Effector memory CD8-positive, alpha-beta T cell (primary cell): ENCODE measurements around the gene OR11H6.
"Not testable (repeated sequence)": the region's sequence is repeated elsewhere in the genome, so short reads cannot be mapped to it uniquely, and the experiment has no call there.

Experiments used
- ATAC-seq: fragments of 150-1000 bp; cut with Tn5 transposase; replicated peaks from 2 replicates; pipeline ENCODE4 v1.10.0; 2021; ENCODE audit warnings: mild to moderate bottlenecking, moderate library complexity
- DNase-seq, 3 experiments: peaks; one replicate each; pipeline ENCODE4 v3.0.0; 2021
- H3K27ac Mint-ChIP-seq, 2 donors: one replicate each; pipeline ENCODE4 v1.8.0; 2022; ENCODE audit warnings: mild to moderate bottlenecking in 2 of 2, mixed read lengths in 2 of 2, moderate library complexity in 2 of 2
- H3K27me3 Mint-ChIP-seq, 2 donors: one replicate each; pipeline ENCODE4 v1.8.0; 2022; ENCODE audit warnings: mixed read lengths in 2 of 2
- H3K36me3 Mint-ChIP-seq: one replicate; pipeline ENCODE4 v1.8.0; 2022; ENCODE audit warnings: mild to moderate bottlenecking, moderate library complexity, mixed read lengths; ENCODE audit not compliant: insufficient read depth
- H3K4me1 Mint-ChIP-seq, 2 donors: one replicate each; pipeline ENCODE4 v1.8.0; 2022; ENCODE audit warnings: low read depth in 2 of 2, mixed read lengths in 2 of 2
- H3K4me3 Mint-ChIP-seq, 2 donors: one replicate each; pipeline ENCODE4 v1.8.0; 2022; ENCODE audit warnings: mild to moderate bottlenecking in 2 of 2, mixed read lengths in 2 of 2, moderate library complexity in 2 of 2
- H3K9me3 Mint-ChIP-seq, 2 donors: one replicate each; pipeline ENCODE4 v1.8.0; 2022; ENCODE audit warnings: mixed read lengths in 2 of 2
- total RNA-seq, 9 experiments: gene quantifications; one replicate each; lab custom pipeline; 2026; lab: John Stamatoyannopoulos, UW

The OR11H6 gene, protein sequence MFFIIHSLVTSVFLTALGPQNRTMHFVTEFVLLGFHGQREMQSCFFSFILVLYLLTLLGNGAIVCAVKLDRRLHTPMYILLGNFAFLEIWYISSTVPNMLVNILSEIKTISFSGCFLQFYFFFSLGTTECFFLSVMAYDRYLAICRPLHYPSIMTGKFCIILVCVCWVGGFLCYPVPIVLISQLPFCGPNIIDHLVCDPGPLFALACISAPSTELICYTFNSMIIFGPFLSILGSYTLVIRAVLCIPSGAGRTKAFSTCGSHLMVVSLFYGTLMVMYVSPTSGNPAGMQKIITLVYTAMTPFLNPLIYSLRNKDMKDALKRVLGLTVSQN
- total RNA-seq, result 0 to 0.06 (median 0) reads per million in 9 experiments

DNA sequence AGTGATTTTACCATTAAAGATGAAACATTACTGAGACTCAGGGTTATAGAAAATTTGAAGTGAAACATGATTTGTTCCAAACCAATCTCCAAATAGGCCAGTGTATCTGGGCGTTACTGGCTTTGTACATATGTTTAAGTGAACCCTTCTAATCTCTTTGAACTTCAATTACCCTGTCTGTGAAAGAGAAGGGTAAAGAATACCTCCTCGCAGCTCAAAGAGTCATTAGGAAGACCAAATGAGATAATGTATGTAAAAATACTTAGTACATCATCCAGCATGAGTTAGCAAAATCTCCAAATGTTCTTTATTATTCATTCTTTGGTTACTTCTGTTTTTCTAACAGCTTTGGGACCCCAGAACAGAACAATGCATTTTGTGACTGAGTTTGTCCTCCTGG lies at the start of gene OR11H6:
OR11H6 (plus strand) TSS at position 301 of the 400 bp plus-strand sequence; CDS start at position 301, 0 bp downstream.
- no peak for DNase-seq
- no peak within 1 kb of the TSS for H3K4me3 Mint-ChIP-seq

DNA sequence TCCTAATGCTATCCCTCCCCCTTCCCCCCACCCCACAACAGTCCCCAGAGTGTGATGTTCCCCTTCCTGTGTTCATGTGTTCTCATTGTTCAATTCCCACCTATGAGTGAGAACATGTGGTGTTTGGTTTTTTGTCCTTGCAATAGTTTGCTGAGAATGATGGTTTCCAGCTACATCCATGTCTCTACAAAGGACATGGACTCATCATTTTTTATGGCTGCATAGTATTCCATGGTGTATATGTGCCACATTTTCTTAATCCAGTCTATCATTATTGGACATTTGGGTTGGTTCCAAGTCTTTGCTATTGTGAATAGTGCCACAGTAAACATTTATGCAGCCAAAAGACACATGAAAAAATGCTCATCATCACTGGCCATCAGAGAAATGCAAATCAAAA lies 49.3 kb upstream of the OR11H6 start:
- not testable (repeated sequence) for H3K4me1 Mint-ChIP-seq, H3K36me3 Mint-ChIP-seq, H3K27me3 Mint-ChIP-seq, DNase-seq, H3K27ac Mint-ChIP-seq, H3K9me3 Mint-ChIP-seq, ATAC-seq, H3K4me3 Mint-ChIP-seq

More for the DNA sequence above, at the start of gene OR11H6:
- no peaks in the 10 kb centered on the region for H3K4me1 Mint-ChIP-seq
- H3K27ac Mint-ChIP-seq, result no peak within 1 kb of the TSS
- H3K27me3 Mint-ChIP-seq, result peaks cover 5 to 13% of the 10 kb centered on the region in 2 donors
- peaks cover 2 to 7% of the 10 kb centered on the region in 2 donors for H3K9me3 Mint-ChIP-seq
- ATAC-seq, result no peak
- no peaks in the 10 kb centered on the region for H3K36me3 Mint-ChIP-seq

DNA sequence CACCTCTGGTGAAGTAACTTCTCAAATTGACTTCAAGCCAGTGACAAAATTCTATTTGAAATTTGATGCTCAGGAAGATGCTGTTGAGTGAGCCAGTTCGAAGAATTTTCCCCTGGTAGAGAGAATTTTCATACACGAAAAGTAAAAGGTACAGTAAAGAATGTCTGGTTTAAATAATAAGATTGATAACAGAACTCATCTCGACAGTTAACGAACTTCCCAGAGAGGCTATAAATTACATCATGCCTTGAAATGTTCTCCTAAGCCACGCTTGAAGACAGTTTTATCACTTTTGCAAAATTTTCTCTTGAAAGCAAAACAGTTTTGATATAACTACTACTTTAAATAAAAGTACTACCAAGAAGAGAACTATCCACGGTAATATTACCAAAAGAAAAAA lies 47.2 kb upstream of the OR11H6 start:
- Mint-ChIP-seq H3K27me3 (peaks cover 9 to 16% of the 10 kb centered on the region in 2 donors), H3K27ac (no peak overlapping the region), H3K4me1 (no peaks in the 10 kb centered on the region), H3K9me3 (no peaks in the 10 kb centered on the region), H3K36me3 (no peaks in the 10 kb centered on the region), H3K4me3 (no peak overlapping the region)
- DNase-seq, result no peak
- no peak for ATAC-seq

DNA sequence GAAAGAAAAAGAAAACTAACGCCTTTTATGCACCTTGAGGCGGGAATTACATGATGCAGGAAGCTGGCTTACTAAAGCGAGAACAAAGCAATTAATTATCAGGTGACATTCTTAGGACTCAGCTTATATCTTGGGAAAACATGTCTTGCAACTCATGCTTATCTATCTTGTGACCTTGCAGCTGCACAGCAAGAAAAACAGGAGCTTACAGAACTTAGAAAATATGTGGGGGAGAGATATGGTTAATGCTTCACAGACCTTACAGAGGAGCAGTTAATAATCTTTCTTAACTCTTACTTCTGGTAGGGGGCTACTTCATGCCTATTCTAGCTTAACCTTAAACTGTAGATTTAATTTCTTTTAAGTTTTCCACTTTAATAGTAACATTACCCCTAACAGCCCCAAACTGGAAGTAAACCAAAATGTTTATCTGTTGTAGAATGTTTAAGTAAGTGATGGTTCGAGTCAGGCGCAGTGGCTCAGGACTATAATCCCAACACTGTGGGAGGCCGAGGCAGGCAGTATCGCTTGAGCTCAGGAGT lies 46.0 kb upstream of the OR11H6 start:
- no peaks in the 10 kb centered on the region for H3K4me1 Mint-ChIP-seq
- DNase-seq, result no peak
- no peak overlapping the region for H3K27ac Mint-ChIP-seq
- H3K36me3 Mint-ChIP-seq, result no peaks in the 10 kb centered on the region
- no peak for ATAC-seq
- no peaks in the 10 kb centered on the region for H3K9me3 Mint-ChIP-seq
- H3K27me3 Mint-ChIP-seq, result peaks cover 9 to 16% of the 10 kb centered on the region in 2 donors
- no peak overlapping the region for H3K4me3 Mint-ChIP-seq

DNA sequence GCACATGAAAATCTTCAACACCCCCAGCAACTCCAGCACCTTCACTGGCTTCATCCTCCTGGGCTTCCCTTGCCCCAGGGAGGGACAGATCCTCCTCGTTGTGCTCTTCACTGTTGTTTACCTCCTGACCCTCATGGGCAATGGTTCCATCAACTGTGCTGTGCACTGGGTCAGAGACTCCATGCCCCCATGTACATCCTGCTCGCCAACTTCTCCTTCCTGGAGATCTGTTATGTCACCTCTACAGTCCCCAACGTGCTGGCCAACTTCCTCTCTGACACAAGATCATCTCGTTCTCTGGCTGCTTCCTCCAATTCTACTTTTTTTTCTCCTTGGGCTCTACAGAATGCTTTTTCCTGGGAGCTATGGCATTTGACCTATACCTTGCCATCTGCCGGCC lies 44.3 kb upstream of the OR11H6 start:
- Mint-ChIP-seq H3K36me3 (no peaks in the 10 kb centered on the region), H3K9me3 (no peaks in the 10 kb centered on the region), H3K27ac (no peak overlapping the region), H3K4me3 (no peak overlapping the region), H3K4me1 (no peaks in the 10 kb centered on the region), H3K27me3 (peaks cover 9 to 12% of the 10 kb centered on the region in 2 donors)
- ATAC-seq (no peak), DNase-seq (no peak)

DNA sequence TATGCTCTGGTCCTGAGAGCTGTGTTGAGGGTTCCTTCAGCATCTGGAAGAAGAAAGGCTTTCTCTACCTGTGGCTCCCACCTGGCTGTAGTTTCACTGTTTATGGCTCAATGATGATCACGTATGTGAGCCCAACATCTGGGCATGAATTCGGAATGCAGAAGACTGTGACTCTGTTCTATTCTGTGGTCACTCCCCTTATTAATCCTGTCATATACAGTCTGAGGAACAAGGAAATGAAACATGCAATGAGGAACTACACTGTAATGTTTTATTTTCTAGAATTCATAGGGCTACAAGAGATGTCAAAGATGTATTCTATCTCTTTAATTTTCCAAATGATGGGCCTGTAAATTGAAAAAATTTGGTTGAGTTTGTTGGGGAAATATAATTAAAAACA lies 43.6 kb upstream of the OR11H6 start:
- peaks cover 9 to 12% of the 10 kb centered on the region in 2 donors for H3K27me3 Mint-ChIP-seq
- no peak for DNase-seq
- ATAC-seq, result no peak
- H3K9me3 Mint-ChIP-seq, result no peaks in the 10 kb centered on the region
- H3K27ac Mint-ChIP-seq, result no peak overlapping the region
- no peaks in the 10 kb centered on the region for H3K4me1 Mint-ChIP-seq
- H3K36me3 Mint-ChIP-seq, result no peaks in the 10 kb centered on the region
- no peak overlapping the region for H3K4me3 Mint-ChIP-seq

DNA sequence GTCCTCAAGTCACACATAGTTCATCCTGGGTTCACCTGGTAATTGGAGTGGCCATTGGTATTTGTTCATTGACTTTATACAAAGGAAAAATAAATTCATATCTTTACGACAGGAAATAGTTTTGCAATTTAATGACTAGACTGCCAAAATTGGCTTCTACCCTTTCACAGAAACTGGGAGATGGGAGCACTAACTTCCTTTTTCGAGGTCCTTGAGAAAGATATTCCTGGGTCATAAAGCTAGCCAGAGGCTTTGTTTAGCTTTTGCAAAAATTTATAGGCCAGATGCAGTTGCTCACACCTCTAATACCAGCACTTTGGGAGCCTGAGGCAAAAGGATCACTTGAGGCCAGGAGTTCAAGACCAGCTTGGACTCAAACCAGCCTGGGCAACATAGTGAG lies 43.0 kb upstream of the OR11H6 start:
- Mint-ChIP-seq H3K27ac (no peak overlapping the region), H3K36me3 (no peaks in the 10 kb centered on the region), H3K4me1 (no peaks in the 10 kb centered on the region), H3K9me3 (no peaks in the 10 kb centered on the region), H3K27me3 (peaks cover 9 to 12% of the 10 kb centered on the region in 2 donors), H3K4me3 (no peak overlapping the region)
- ATAC-seq, result no peak
- DNase-seq, result no peak

DNA sequence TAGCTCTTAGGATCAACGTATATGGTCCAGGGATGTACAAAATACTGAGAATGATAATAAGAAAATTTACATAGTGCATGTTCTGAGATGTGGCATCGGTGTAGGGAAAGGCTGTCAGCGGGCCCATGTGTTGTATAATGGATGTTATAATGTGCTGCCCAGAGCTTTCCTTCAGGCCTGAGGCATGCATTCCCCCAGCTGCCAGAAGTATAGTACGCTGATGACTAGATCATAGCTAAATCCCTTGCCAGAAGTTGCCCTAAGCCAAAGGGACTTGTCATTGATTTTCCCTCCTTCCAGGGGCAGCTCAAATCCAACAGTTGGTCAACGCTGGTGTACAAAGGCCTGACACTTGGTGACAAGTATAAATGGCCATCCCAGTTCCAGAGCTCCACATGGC lies 39.3 kb upstream of the OR11H6 start:
- DNase-seq (no peak), ATAC-seq (no peak)
- Mint-ChIP-seq H3K36me3 (no peaks in the 10 kb centered on the region), H3K4me3 (no peak overlapping the region), H3K27me3 (peaks cover 17 to 24% of the 10 kb centered on the region in 2 donors), H3K4me1 (no peaks in the 10 kb centered on the region), H3K9me3 (no peaks in the 10 kb centered on the region), H3K27ac (no peak overlapping the region)

DNA sequence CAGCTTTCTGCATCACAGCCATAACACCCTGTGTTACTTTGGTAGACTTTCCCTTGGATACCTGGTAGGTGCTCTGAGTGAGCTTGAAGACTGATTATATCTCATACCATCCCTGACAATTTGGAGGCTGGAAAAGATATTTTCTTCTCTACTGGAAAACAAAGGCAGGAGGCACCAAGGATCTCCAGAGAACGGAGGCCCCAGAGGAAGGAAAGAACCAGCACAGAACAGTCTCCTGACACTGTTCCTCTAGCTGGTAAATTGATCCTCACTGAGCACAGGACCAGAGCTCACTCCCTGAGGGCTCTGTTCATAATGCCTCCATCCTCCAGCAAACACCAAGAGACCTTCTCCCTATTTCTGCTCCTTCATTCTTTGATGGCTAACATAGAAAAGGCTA lies 32.9 kb upstream of the OR11H6 start, which contains the start of gene OR11G2:
OR11G2 (plus strand) TSS at position 301 of the 400 bp plus-strand sequence. CDS start 6,542 bp downstream, outside the sequence.
- Mint-ChIP-seq H3K4me1 (no peaks in the 10 kb centered on the region), H3K36me3 (no peaks in the 10 kb centered on the region), H3K9me3 (no peaks in the 10 kb centered on the region), H3K27me3 (peaks cover 20 to 30% of the 10 kb centered on the region in 2 donors), H3K4me3 (no peak within 1 kb of the TSS), H3K27ac (no peak within 1 kb of the TSS)
- DNase-seq, result no peak
- no peak for ATAC-seq

DNA sequence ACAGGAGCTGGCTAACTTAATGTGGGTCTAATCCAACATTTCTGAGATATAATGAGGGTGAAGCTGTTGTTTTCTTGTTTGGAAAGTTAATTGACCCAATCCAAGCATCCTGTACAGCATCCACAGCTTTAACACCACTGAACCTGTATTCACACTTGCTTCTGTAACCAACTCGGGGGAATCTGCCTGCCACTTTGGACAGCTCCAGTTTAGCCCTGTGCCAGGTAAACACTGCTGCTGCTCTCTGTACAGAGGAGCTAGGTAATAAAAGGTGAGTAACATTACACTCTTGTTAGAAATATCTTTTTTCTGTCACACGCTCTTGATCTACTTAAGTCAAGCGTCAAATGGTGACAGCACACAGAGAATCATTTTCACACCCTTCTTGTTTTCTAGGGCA lies 32.1 kb upstream of the OR11H6 start:
- Mint-ChIP-seq H3K27me3 (peaks cover 20 to 34% of the 10 kb centered on the region in 2 donors), H3K36me3 (no peaks in the 10 kb centered on the region), H3K27ac (no peak overlapping the region), H3K4me3 (no peak overlapping the region), H3K4me1 (no peaks in the 10 kb centered on the region), H3K9me3 (no peaks in the 10 kb centered on the region)
- ATAC-seq, result no peak
- no peak for DNase-seq

DNA sequence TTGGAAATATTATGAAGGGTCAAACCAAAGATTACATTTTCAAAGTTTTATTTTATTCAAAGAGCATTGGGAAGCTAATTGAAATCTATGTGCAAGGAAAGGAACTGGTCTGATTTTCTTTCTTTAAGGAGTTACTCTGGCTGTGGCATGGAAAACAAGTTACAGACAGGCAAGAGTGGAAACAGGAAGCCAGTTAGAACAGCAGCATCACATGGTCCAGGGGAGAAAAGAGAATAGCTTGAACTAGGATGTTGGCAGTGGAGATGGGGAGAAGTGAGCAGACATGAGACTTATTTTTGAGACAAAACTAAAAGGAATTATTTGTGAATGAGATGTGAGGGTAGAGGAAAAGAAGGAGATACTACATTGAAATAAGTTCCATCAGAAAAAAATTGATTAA lies 29.4 kb upstream of the OR11H6 start:
- H3K4me3 Mint-ChIP-seq, result no peak overlapping the region
- ATAC-seq, result no peak
- H3K4me1 Mint-ChIP-seq, result no peaks in the 10 kb centered on the region
- no peaks in the 10 kb centered on the region for H3K36me3 Mint-ChIP-seq
- H3K27me3 Mint-ChIP-seq, result peaks cover 27% of the 10 kb centered on the region in 2 donors
- no peaks in the 10 kb centered on the region for H3K9me3 Mint-ChIP-seq
- no peak overlapping the region for H3K27ac Mint-ChIP-seq
- DNase-seq, result no peak

DNA sequence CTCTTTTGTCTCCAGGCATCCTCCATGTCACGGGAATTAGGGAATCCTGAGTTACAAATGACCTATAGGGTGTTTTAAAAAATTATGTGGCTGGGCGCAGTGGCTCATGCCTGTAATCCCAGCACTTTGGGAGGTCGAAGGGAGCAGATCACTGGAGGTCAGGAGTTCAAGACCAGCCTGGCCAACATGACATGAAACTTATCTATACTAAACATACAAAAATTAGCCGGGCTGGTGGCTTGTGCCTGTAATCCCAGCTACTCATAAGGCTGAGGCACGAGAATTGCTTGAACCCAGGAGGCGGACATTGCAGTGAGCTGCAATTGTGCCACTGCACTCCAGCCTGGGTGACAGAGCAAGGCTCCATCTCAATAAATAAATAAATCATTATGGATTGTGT lies 28.3 kb upstream of the OR11H6 start:
- ATAC-seq, H3K27ac Mint-ChIP-seq, H3K4me1 Mint-ChIP-seq, H3K9me3 Mint-ChIP-seq, H3K4me3 Mint-ChIP-seq, DNase-seq, H3K36me3 Mint-ChIP-seq: not testable (repeated sequence)
- peaks cover 27 to 34% of the 10 kb centered on the region in 2 donors for H3K27me3 Mint-ChIP-seq

DNA sequence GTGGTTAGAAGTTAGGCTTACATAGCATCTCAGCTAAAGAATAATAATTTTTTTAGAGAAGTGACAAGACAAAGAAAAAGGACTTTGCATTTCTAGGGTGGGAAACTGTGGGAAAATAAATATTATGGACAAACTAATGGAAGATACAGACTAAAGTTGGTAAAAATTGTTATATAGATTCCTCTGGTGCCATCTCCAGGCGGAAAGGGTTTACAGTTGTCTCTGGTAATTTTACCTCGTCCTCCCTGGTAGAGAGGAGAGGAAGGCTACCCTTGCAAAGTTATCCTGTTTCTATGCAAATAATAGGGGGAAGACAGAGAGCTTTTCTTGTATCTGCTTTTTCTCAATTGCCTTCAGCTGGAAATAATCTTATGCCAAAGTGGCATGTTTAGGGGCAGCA lies 27.6 kb upstream of the OR11H6 start:
- Mint-ChIP-seq H3K27me3 (peaks cover 27 to 34% of the 10 kb centered on the region in 2 donors), H3K4me3 (no peak overlapping the region), H3K4me1 (no peaks in the 10 kb centered on the region), H3K27ac (no peak overlapping the region), H3K9me3 (no peaks in the 10 kb centered on the region), H3K36me3 (no peaks in the 10 kb centered on the region)
- ATAC-seq (no peak), DNase-seq (no peak)

DNA sequence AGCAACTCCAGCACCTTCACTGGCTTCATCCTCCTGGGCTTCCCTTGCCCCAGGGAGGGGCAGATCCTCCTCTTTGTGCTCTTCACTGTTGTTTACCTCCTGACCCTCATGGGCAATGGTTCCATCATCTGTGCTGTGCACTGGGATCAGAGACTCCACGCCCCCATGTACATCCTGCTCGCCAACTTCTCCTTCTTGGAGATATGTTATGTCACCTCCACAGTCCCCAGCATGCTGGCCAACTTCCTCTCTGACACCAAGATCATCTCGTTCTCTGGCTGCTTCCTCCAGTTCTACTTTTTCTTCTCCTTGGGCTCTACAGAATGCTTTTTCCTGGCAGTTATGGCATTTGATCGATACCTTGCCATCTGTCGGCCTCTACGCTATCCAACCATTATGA lies 26.1 kb upstream of the OR11H6 start:
- no peaks in the 10 kb centered on the region for H3K9me3 Mint-ChIP-seq
- H3K4me1 Mint-ChIP-seq, result no peaks in the 10 kb centered on the region
- H3K27ac Mint-ChIP-seq, result no peak overlapping the region
- peaks cover 32 to 34% of the 10 kb centered on the region in 2 donors for H3K27me3 Mint-ChIP-seq
- no peak for ATAC-seq
- H3K4me3 Mint-ChIP-seq, result no peak overlapping the region
- H3K36me3 Mint-ChIP-seq, result no peaks in the 10 kb centered on the region
- DNase-seq, result no peak
